DOHH2 (cell line): Measurements from ENCODE around the gene RBMS3.

Experiments used
- H3F3A ChIP-seq: fragments of 200-600 bp; sonication (generic), shearing (Covaris generic); 2 replicates; pipeline ENCODE4 v1.6.0; 2016; ENCODE audit warnings: antibody characterized with exemption, mild to moderate bottlenecking; ENCODE audit not compliant: control insufficient read depth, insufficient read depth
- H3K27ac ChIP-seq: fragments of 200-600 bp; sonication (generic); 2 replicates; pipeline ENCODE4 v1.5.1; 2014; ENCODE audit warnings: low read depth, mild to moderate bottlenecking, low read length, moderate library complexity
- H3K27me3 ChIP-seq: fragments of 200-600 bp; sonication (generic); 2 replicates; pipeline ENCODE4 v1.6.1; 2014; ENCODE audit warnings: mild to moderate bottlenecking, low read length, mixed read lengths; ENCODE audit not compliant: control insufficient read depth
- H3K36me3 ChIP-seq: fragments of 200-600 bp; sonication (generic); 2 replicates; pipeline ENCODE4 v1.6.1; 2014; ENCODE audit warnings: mild to moderate bottlenecking, low read length, moderate library complexity, mixed read lengths; ENCODE audit not compliant: control insufficient read depth
- H3K4me1 ChIP-seq: fragments of 200-600 bp; sonication (generic); 2 replicates; pipeline ENCODE4 v1.6.1; 2014; ENCODE audit warnings: mild to moderate bottlenecking, low read length, mixed read lengths; ENCODE audit not compliant: control insufficient read depth
- H3K4me2 ChIP-seq: fragments of 200-600 bp; sonication (generic); 2 replicates; pipeline ENCODE4 v1.6.0; 2014; ENCODE audit warnings: mild to moderate bottlenecking, low read length, moderate library complexity
- H3K4me3 ChIP-seq: fragments of 200-600 bp; sonication (generic); 2 replicates; pipeline ENCODE4 v1.5.1; 2014; ENCODE audit warnings: mild to moderate bottlenecking, low read length, mixed read lengths
- H3K79me2 ChIP-seq: fragments of 200-600 bp; sonication (generic); 2 replicates; pipeline ENCODE4 v1.6.1; 2014; ENCODE audit warnings: mild to moderate bottlenecking, low read length, mixed read lengths; ENCODE audit not compliant: control insufficient read depth
- H3K9me2 ChIP-seq: fragments of 200-600 bp; sonication (generic); replicated peaks from 2 replicates; pipeline ENCODE4 v1.6.1; 2014; ENCODE audit warnings: mild to moderate bottlenecking, low read length, mixed read lengths; ENCODE audit not compliant: control insufficient read depth
- H3K9me3 ChIP-seq: fragments of 200-600 bp; sonication (generic); 2 replicates; pipeline ENCODE4 v1.6.1; 2014; ENCODE audit warnings: antibody characterized with exemption, low read length, mixed read lengths; ENCODE audit not compliant: control insufficient read depth, insufficient read depth
- H4K20me1 ChIP-seq: fragments of 200-600 bp; sonication (generic); 2 replicates; pipeline ENCODE4 v1.6.0; 2014; ENCODE audit warnings: low read depth, mild to moderate bottlenecking, antibody characterized with exemption, low read length, moderate library complexity; ENCODE audit not compliant: control insufficient read depth, insufficient read depth
- CTCF ChIP-seq: fragments of 200-600 bp; sonication (generic); IDR thresholded peaks from one replicate; pipeline ENCODE4 v1.5.1; 2014; ENCODE audit warnings: antibody characterized with exemption, mild to moderate bottlenecking, low read depth, low read length; ENCODE audit not compliant: poor library complexity, severe bottlenecking
- EZH2phosphoT487 ChIP-seq: fragments of 200-600 bp; sonication (generic); IDR thresholded peaks from 2 replicates; pipeline ENCODE4 v1.6.1; 2017; ENCODE audit warnings: borderline replicate concordance, mild to moderate bottlenecking, antibody characterized with exemption, low read length, moderate library complexity, mixed read lengths

Gene RBMS3

DNA sequence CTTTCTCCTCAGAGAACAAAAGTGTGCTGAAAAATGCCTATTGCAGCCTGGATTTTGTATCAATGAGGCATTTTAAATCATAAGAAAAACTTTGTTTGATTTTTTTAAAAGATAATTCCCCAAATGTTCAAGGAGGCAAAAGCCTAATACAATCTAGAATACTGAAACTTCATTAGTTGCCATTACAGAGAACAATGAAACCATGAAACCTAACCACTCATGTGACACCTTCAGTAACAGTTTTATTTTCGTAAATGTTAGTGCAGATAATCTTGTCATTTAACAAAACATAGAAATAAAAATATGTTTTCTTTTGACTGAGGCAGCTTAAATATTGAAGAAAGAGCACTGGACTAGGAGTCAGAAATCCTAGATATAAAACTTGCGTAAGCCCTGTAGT, 655.9 kb downstream of the RBMS3 start:
- Histone ChIP-seq H3K36me3 (no peaks in the 10 kb centered on the region), H4K20me1 (no peaks in the 10 kb centered on the region), H3K9me3 (no peaks in the 10 kb centered on the region), H3K4me2 (no peak overlapping the region), H3K4me1 (no peaks in the 10 kb centered on the region), H3K9me2 (no peaks in the 10 kb centered on the region), H3K27ac (no peak overlapping the region), H3K4me3 (no peak overlapping the region), H3K27me3 (no peaks in the 10 kb centered on the region), H3F3A (no peaks in the 10 kb centered on the region), H3K79me2 (no peaks in the 10 kb centered on the region)
- no peak for TF ChIP-seq EZH2phosphoT487
- TF ChIP-seq CTCF: no peak

GRCh38 chr3:29937185-29937584, 656.3 kb downstream of the RBMS3 start:
- TF ChIP-seq CTCF (no peak), EZH2phosphoT487 (no peak)
- Histone ChIP-seq H3K4me3 (no peak overlapping the region), H4K20me1 (no peaks in the 10 kb centered on the region), H3K79me2 (no peaks in the 10 kb centered on the region), H3K36me3 (no peaks in the 10 kb centered on the region), H3K27me3 (no peaks in the 10 kb centered on the region), H3F3A (no peaks in the 10 kb centered on the region), H3K9me3 (no peaks in the 10 kb centered on the region), H3K4me2 (no peak overlapping the region), H3K4me1 (no peaks in the 10 kb centered on the region), H3K27ac (no peak overlapping the region), H3K9me2 (no peaks in the 10 kb centered on the region)

- Histone ChIP-seq H3K4me3 (no peak overlapping the region), H3K4me2 (no peak overlapping the region), H3K36me3 (no peaks in the 10 kb centered on the region), H3K79me2 (no peaks in the 10 kb centered on the region), H3K9me2 (no peaks in the 10 kb centered on the region), H3K4me1 (no peaks in the 10 kb centered on the region), H3K9me3 (no peaks in the 10 kb centered on the region), H4K20me1 (no peaks in the 10 kb centered on the region), H3K27ac (no peak overlapping the region), H3F3A (no peaks in the 10 kb centered on the region), H3K27me3 (no peaks in the 10 kb centered on the region)
- TF ChIP-seq EZH2phosphoT487: no peak
These were observed 660.0 kb downstream of the RBMS3 start for GRCh38 chr3:29940759-29941323.

DNA sequence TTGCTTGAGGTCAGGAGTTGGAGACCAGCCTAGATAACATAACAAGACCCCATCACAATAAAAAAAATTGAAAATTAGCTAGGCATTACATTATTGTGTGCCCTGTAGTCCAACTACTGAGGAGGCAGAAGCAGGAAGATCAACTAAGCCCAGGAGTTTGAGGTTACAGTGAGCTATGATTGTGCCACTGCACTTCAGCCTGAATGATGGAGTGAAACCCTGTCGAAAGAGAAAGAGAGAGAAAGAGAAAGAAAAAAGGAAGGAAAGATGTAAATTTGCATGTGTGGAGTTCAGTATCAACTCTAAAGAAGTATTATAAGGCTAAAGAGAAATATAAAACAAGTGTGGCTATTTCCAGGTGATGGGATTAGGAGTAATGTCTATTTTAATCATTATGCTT, 661.4 kb downstream of the RBMS3 start:
- TF ChIP-seq CTCF (no peak), EZH2phosphoT487 (no peak)
- no peaks in the 10 kb centered on the region for H3F3A ChIP-seq
- no peaks in the 10 kb centered on the region for H3K9me3 ChIP-seq
- no peak overlapping the region for H3K4me2 ChIP-seq
- no peak overlapping the region for H3K27ac ChIP-seq
- H3K4me1 ChIP-seq: no peaks in the 10 kb centered on the region
- no peaks in the 10 kb centered on the region for H4K20me1 ChIP-seq
- no peaks in the 10 kb centered on the region for H3K79me2 ChIP-seq
- no peaks in the 10 kb centered on the region for H3K9me2 ChIP-seq
- no peaks in the 10 kb centered on the region for H3K27me3 ChIP-seq
- no peaks in the 10 kb centered on the region for H3K36me3 ChIP-seq
- no peak overlapping the region for H3K4me3 ChIP-seq
